VCaP (cell line): Measurements from ENCODE around the gene PRKG2.

Source experiments
- H3K27ac ChIP-seq: fragments of 450-650 bp; 2 replicates; pipeline ENCODE4 v1.5.1; 2017
- CTCF ChIP-seq: fragments of 450-650 bp; conservative IDR thresholded peaks from 2 replicates; pipeline ENCODE4 v1.5.1; 2017; ENCODE audit warnings: mild to moderate bottlenecking, moderate library complexity

Gene PRKG2

GRCh38 chr4:81149976-81150375, 65.0 kb downstream of the PRKG2 start:
- no peak for TF ChIP-seq CTCF
- H3K27ac ChIP-seq, result no peak overlapping the region

- no peak overlapping the region for H3K27ac ChIP-seq
- TF ChIP-seq CTCF, result no peak
Observed at GRCh38 chr4:81148576-81148975, 66.4 kb downstream of the PRKG2 start.

- H3K27ac ChIP-seq, result no peak overlapping the region
- no peak for TF ChIP-seq CTCF
Observed at GRCh38 chr4:81146466-81146865, 68.6 kb downstream of the PRKG2 start.

DNA sequence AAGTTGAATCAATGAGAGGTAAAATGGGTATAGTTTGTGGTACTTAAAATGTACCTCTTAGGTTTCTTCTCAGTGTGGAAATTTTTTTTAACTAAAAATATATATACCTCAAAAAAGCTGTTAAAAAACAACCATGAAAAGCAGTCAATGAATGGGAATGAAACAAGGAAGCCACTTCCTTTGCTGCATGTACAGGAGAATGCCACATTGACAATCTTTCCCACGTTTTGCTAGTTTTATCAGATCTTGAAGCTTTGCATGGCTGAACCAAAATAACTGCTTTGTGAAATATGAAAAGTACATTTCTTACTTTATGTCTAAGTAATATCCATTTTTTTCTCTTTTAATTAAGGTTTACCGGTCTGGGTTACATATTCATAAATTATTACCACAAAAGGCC, 71.8 kb downstream of the PRKG2 start:
- no peak overlapping the region for H3K27ac ChIP-seq
- TF ChIP-seq CTCF, result no peak

- no peak for TF ChIP-seq CTCF
- H3K27ac ChIP-seq, result no peak overlapping the region
Observed at GRCh38 chr4:81142744-81143143, 72.3 kb downstream of the PRKG2 start.

GRCh38 chr4:81137894-81138293, 77.1 kb downstream of the PRKG2 start:
- H3K27ac ChIP-seq, result no peak overlapping the region
- no peak for TF ChIP-seq CTCF

DNA sequence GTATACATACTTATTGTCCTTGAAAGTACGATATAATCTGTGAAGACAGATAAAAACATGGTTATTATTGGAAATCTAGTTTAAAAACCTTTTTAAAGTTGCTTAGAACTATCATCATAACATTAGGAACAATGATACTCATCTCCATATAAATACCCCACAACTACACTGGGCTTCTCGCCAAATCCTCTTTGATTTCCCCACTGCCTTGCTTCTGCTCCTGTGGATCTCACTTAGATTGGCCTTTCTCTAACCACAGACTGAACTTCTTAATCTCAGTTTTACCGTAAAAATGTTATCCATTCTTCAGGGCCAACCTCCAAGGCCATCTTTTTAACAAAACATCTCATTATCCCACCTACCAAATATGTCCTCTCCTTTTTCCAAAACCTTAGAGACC, 77.6 kb downstream of the PRKG2 start:
- no peak for TF ChIP-seq CTCF
- no peak overlapping the region for H3K27ac ChIP-seq
